Activated CD4-positive, alpha-beta memory T cell treated with anti-CD3 and anti-CD28 coated beads, Interleukin-2, amount 10 ng/mL, durations not matched to agents 7 days and 5 days (primary cell): ENCODE results near the gene DVL3. TPM values are rescaled to one million over a fixed set of nuclear protein-coding genes. Genes with fewer than 3 reads are reported as not detected.

ENCODE experiments used
- CTCF ChIA-PET: fragments of 350-600 bp; sonication (Branson Sonifier 250); formaldehyde crosslinking; loops from one replicate; lab custom pipeline; 2021; ENCODE audit warnings: antibody characterized with exemption, inconsistent platforms; lab: Charles Lee
- POLR2A ChIA-PET: fragments of 350-600 bp; sonication (Branson Sonifier 250); formaldehyde crosslinking; loops from one replicate; lab custom pipeline; 2021; ENCODE audit warnings: antibody characterized with exemption; lab: Charles Lee
- DNase-seq: peaks from one replicate; pipeline ENCODE4 v3.0.0-alpha.2; 2020
- H3K27ac Mint-ChIP-seq: one replicate; pipeline ENCODE4 v1.8.0; 2021; ENCODE audit warnings: mild to moderate bottlenecking, mixed read lengths
- H3K27me3 Mint-ChIP-seq: one replicate; pipeline ENCODE4 v1.8.0; 2021; ENCODE audit warnings: mixed read lengths
- H3K36me3 Mint-ChIP-seq: one replicate; pipeline ENCODE4 v1.8.0; 2021; ENCODE audit warnings: low read depth, mixed read lengths
- H3K4me1 Mint-ChIP-seq: one replicate; pipeline ENCODE4 v1.8.0; 2021; ENCODE audit warnings: mixed read lengths
- H3K4me3 Mint-ChIP-seq: one replicate; pipeline ENCODE4 v1.8.0; 2021; ENCODE audit warnings: mild to moderate bottlenecking, mixed read lengths
- H3K9me3 Mint-ChIP-seq: one replicate; pipeline ENCODE4 v1.8.0; 2021; ENCODE audit warnings: mixed read lengths
- total RNA-seq, 2 experiments: library from RNA; stranded (reverse); gene quantifications; one replicate each; pipeline ENCODE4 v1.2.3, GENCODE V29; 2021

DVL3 gene
- total RNA-seq, 2 experiments from 2014 or later: 33.2 to 40.7 TPM

GRCh38 chr3:184196536-184196935, 41.4 kb downstream of the DVL3 start:
- peaks cover 26% of the 10 kb centered on the region for H3K36me3 Mint-ChIP-seq
- no peaks in the 10 kb centered on the region for H3K9me3 Mint-ChIP-seq
- no peaks in the 10 kb centered on the region for H3K4me1 Mint-ChIP-seq
- no peaks in the 10 kb centered on the region for H3K27me3 Mint-ChIP-seq
- ChIA-PET POLR2A (no interaction called here), CTCF (interaction anchor here (0.9 kb wide), 1 partner anchor 301 kb away, joined by 3 read pairs; no protein-coding TSS in a partner anchor)
- DNase-seq: no peak
- no peak overlapping the region for H3K4me3 Mint-ChIP-seq
- H3K27ac Mint-ChIP-seq: no peak overlapping the region

- H3K27ac Mint-ChIP-seq: no peak overlapping the region
- H3K27me3 Mint-ChIP-seq: peaks cover under 1% of the 10 kb centered on the region
- ChIA-PET POLR2A (no interaction called here), CTCF (interaction anchor here (1.2 to 2.3 kb wide), 2 partner anchors 12 to 29 kb away, joined by 3 to 6 read pairs; no protein-coding TSS in a partner anchor)
- H3K4me3 Mint-ChIP-seq: no peak overlapping the region
- H3K9me3 Mint-ChIP-seq: no peaks in the 10 kb centered on the region
- no peak for DNase-seq
- H3K4me1 Mint-ChIP-seq: no peaks in the 10 kb centered on the region
- peaks cover 10% of the 10 kb centered on the region for H3K36me3 Mint-ChIP-seq
Measured at GRCh38 chr3:184198509-184198908, 43.3 kb downstream of the DVL3 start.

GRCh38 chr3:184200825-184201224, 45.6 kb downstream of the DVL3 start:
- H3K27me3 Mint-ChIP-seq: peaks cover 5% of the 10 kb centered on the region
- no peak overlapping the region for H3K4me3 Mint-ChIP-seq
- CTCF ChIA-PET: interaction anchor here (2.3 kb wide), 1 partner anchor 27 kb away, joined by 6 read pairs; no protein-coding TSS in a partner anchor

GRCh38 chr3:184203526-184203925, 48.3 kb downstream of the DVL3 start:
- Mint-ChIP-seq H3K9me3 (no peaks in the 10 kb centered on the region), H3K4me3 (no peak overlapping the region)
- CTCF ChIA-PET: interaction anchor here (2.7 kb wide), 1 partner anchor 24 kb away, joined by 8 read pairs; no protein-coding TSS in a partner anchor

More at GRCh38 chr3:184200825-184201224, 45.6 kb downstream of the DVL3 start:
- no peak for DNase-seq
- POLR2A ChIA-PET: no interaction called here
- no peaks in the 10 kb centered on the region for H3K36me3 Mint-ChIP-seq
- no peak overlapping the region for H3K27ac Mint-ChIP-seq
- no peaks in the 10 kb centered on the region for H3K9me3 Mint-ChIP-seq
- no peaks in the 10 kb centered on the region for H3K4me1 Mint-ChIP-seq

GRCh38 chr3:184209146-184209923, 54.2 kb downstream of the DVL3 start:
- no peak overlapping the region for H3K27ac Mint-ChIP-seq
- H3K4me1 Mint-ChIP-seq: no peaks in the 10 kb centered on the region
- ChIA-PET CTCF (interaction anchor here (1.8 kb wide), 1 partner anchor 18 kb away, joined by 6 read pairs; no protein-coding TSS in a partner anchor), POLR2A (no interaction called here)
- no peaks in the 10 kb centered on the region for H3K36me3 Mint-ChIP-seq
- H3K9me3 Mint-ChIP-seq: no peaks in the 10 kb centered on the region
- H3K27me3 Mint-ChIP-seq: peaks cover 21% of the 10 kb centered on the region
- H3K4me3 Mint-ChIP-seq: no peak overlapping the region
- no peak for DNase-seq

More at GRCh38 chr3:184203526-184203925, 48.3 kb downstream of the DVL3 start:
- POLR2A ChIA-PET: no interaction called here
- H3K27me3 Mint-ChIP-seq: peaks cover 16% of the 10 kb centered on the region
- no peaks in the 10 kb centered on the region for H3K4me1 Mint-ChIP-seq
- no peak overlapping the region for H3K27ac Mint-ChIP-seq
- no peaks in the 10 kb centered on the region for H3K36me3 Mint-ChIP-seq
- DNase-seq: no peak

- ChIA-PET CTCF (no interaction called here), POLR2A (no interaction called here)
- no peak overlapping the region for H3K27ac Mint-ChIP-seq
- no peaks in the 10 kb centered on the region for H3K36me3 Mint-ChIP-seq
- DNase-seq: no peak
- H3K27me3 Mint-ChIP-seq: peaks cover 21% of the 10 kb centered on the region
- no peaks in the 10 kb centered on the region for H3K4me1 Mint-ChIP-seq
- no peaks in the 10 kb centered on the region for H3K9me3 Mint-ChIP-seq
- no peak overlapping the region for H3K4me3 Mint-ChIP-seq
Measured at GRCh38 chr3:184211297-184211696, 56.1 kb downstream of the DVL3 start.

- Mint-ChIP-seq H3K9me3 (no peaks in the 10 kb centered on the region), H3K4me1 (no peaks in the 10 kb centered on the region), H3K36me3 (no peaks in the 10 kb centered on the region), H3K27me3 (peaks cover 17% of the 10 kb centered on the region), H3K4me3 (no peak overlapping the region), H3K27ac (no peak overlapping the region)
- POLR2A ChIA-PET: no interaction called here
- no peak for DNase-seq
- CTCF ChIA-PET: no interaction called here
Measured at GRCh38 chr3:184211718-184212117, 56.5 kb downstream of the DVL3 start.

- no peaks in the 10 kb centered on the region for H3K36me3 Mint-ChIP-seq
- no peaks in the 10 kb centered on the region for H3K4me1 Mint-ChIP-seq
- DNase-seq: no peak
- POLR2A ChIA-PET: no interaction called here
- H3K9me3 Mint-ChIP-seq: no peaks in the 10 kb centered on the region
- H3K4me3 Mint-ChIP-seq: no peak overlapping the region
- CTCF ChIA-PET: interaction anchor here (0.7 to 1.3 kb wide), 2 partner anchors 9 to 33 kb away, joined by 3 to 5 read pairs; no protein-coding TSS in a partner anchor
- peaks cover 7% of the 10 kb centered on the region for H3K27me3 Mint-ChIP-seq
- no peak overlapping the region for H3K27ac Mint-ChIP-seq
Measured at GRCh38 chr3:184218814-184219213, 63.6 kb downstream of the DVL3 start.

GRCh38 chr3:184222521-184222920, 67.3 kb downstream of the DVL3 start:
- H3K9me3 Mint-ChIP-seq: no peaks in the 10 kb centered on the region
- H3K27me3 Mint-ChIP-seq: peaks cover 22% of the 10 kb centered on the region
- no peaks in the 10 kb centered on the region for H3K4me1 Mint-ChIP-seq
- CTCF ChIA-PET: interaction anchor here (0.6 kb wide), 1 partner anchor 108 kb away, joined by 3 read pairs; no protein-coding TSS in a partner anchor
- H3K4me3 Mint-ChIP-seq: no peak overlapping the region
- POLR2A ChIA-PET: no interaction called here
- no peak for DNase-seq
- no peak overlapping the region for H3K27ac Mint-ChIP-seq
- no peaks in the 10 kb centered on the region for H3K36me3 Mint-ChIP-seq

Other genes with a start within 250 kb of the DVL3 start
- 10 to 100 TPM; 24.1 to 25.3 TPM for gene ABCC5, start 137.5 kb upstream of the DVL3 start, total RNA-seq
- not detected for gene HTR3D, start 123.6 kb upstream of the DVL3 start, total RNA-seq
- not detected for gene HTR3C, start 102.3 kb upstream of the DVL3 start, total RNA-seq
- not detected for gene HTR3E, start 58.3 kb upstream of the DVL3 start, total RNA-seq
- 10 to 100 TPM; 45.9 to 47.8 TPM for gene EIF2B5, start 20.0 kb upstream of the DVL3 start, total RNA-seq
- gene AP2M1, start 19.5 kb downstream of the DVL3 start, total RNA-seq: 100 to 1,000 TPM; 206 to 218 TPM
- 10 to 100 TPM; 53.7 to 60.1 TPM for gene ABCF3, start 30.8 kb downstream of the DVL3 start, total RNA-seq
- not detected for gene VWA5B2, start 74.2 kb downstream of the DVL3 start, total RNA-seq
- 10 to 100 TPM; 33.3 to 35.3 TPM for gene ALG3, start 93.6 kb downstream of the DVL3 start, total RNA-seq
- gene EEF1AKMT4, start 94.3 kb downstream of the DVL3 start, total RNA-seq: 1 to 10 TPM; 3.1 to 3.8 TPM
- gene CAMK2N2, start 106.2 kb downstream of the DVL3 start, total RNA-seq: under 1 TPM in 1 of 2 experiments, not detected in 1; 0.23 TPM
- not detected for gene ECE2, start 120.6 kb downstream of the DVL3 start, total RNA-seq
- 100 to 1,000 TPM; 177 TPM for gene PSMD2, start 143.9 kb downstream of the DVL3 start, total RNA-seq
- gene EIF4G1, start 159.2 kb downstream of the DVL3 start, total RNA-seq: 100 to 1,000 TPM; 259 to 266 TPM
- gene FAM131A, start 182.2 kb downstream of the DVL3 start, total RNA-seq: 1 to 10 TPM; 6.5 to 8.7 TPM
- gene CLCN2, start 206.2 kb downstream of the DVL3 start, total RNA-seq: 1 to 10 TPM; 3.6 to 4.9 TPM
- 10 to 100 TPM; 73.9 to 79.3 TPM for gene POLR2H, start 206.3 kb downstream of the DVL3 start, total RNA-seq
- not detected for gene THPO, start 222.8 kb downstream of the DVL3 start, total RNA-seq
- gene CHRD, start 224.7 kb downstream of the DVL3 start, total RNA-seq: not detected